ENCODE results near the gene ZSWIM9.

Gene ZSWIM9

GRCh38 chr19:48175578-48175977, 5.1 kb downstream of the ZSWIM9 start:
- no peak for DNase-seq

- no peak for DNase-seq
Observed at GRCh38 chr19:48176226-48176625, 5.7 kb downstream of the ZSWIM9 start.

- no peak for DNase-seq
Observed at GRCh38 chr19:48181505-48181904, 11.0 kb downstream of the ZSWIM9 start.

GRCh38 chr19:48182434-48182833, 12.0 kb downstream of the ZSWIM9 start:
- no peak for DNase-seq

GRCh38 chr19:48183356-48183755, 12.9 kb downstream of the ZSWIM9 start:
- DNase-seq = no peak

GRCh38 chr19:48186015-48186414, 15.5 kb downstream of the ZSWIM9 start:
- no peak for DNase-seq

- DNase-seq = no peak
Observed at GRCh38 chr19:48186541-48186991, 16.1 kb downstream of the ZSWIM9 start.

GRCh38 chr19:48190288-48190884, 19.9 kb downstream of the ZSWIM9 start:
- DNase-seq = peak; percentile 34 to 82

GRCh38 chr19:48190885-48191284, 20.4 kb downstream of the ZSWIM9 start:
- DNase-seq = no peak

GRCh38 chr19:48192750-48193149, 22.3 kb downstream of the ZSWIM9 start:
- no peak for DNase-seq

GRCh38 chr19:48194041-48194843, 23.8 kb downstream of the ZSWIM9 start:
- peak in 1 of 2 donors; percentile 32 for DNase-seq

GRCh38 chr19:48194844-48195830, 24.7 kb downstream of the ZSWIM9 start:
- no peak for DNase-seq

GRCh38 chr19:48196321-48196763, 25.9 kb downstream of the ZSWIM9 start:
- no peak for DNase-seq

GRCh38 chr19:48196933-48197665, 26.6 kb downstream of the ZSWIM9 start:
- no peak for DNase-seq

- no peak for DNase-seq
Observed at GRCh38 chr19:48203222-48203793, 32.8 kb downstream of the ZSWIM9 start.

GRCh38 chr19:48203794-48204628, 33.5 kb downstream of the ZSWIM9 start:
- peak; percentile 92 to 93 for DNase-seq

GRCh38 chr19:48206397-48207093, 36.1 kb downstream of the ZSWIM9 start:
- no peak for DNase-seq

GRCh38 chr19:48210005-48210404, 39.5 kb downstream of the ZSWIM9 start:
- no peak for DNase-seq

GRCh38 chr19:48213959-48214358, 43.5 kb downstream of the ZSWIM9 start:
- no peak for DNase-seq

- no peak for DNase-seq
Observed at GRCh38 chr19:48216933-48217332, 46.5 kb downstream of the ZSWIM9 start.

Measured in CD4-positive, alpha-beta T cell treated with Interleukin-4 for 1 hour (primary cell).